K562 (cell line): ENCODE data around the gene MICOS13. TPM values are rescaled to one million over a fixed set of nuclear protein-coding genes. Genes with fewer than 3 reads are reported as not detected.
A peak's percentile ranks its signal among the peaks of the same experiment; 100 is the strongest.

ENCODE experiments used
- ATAC-seq: fragments of 200-7000 bp; cut with Tn5 transposase; 3 replicates; pipeline ENCODE4 v1.9.1; 2020; ENCODE audit warnings: moderate library complexity
- Bru-seq: library from RNA; stranded (reverse); fragments of 400-500 nt; gene quantifications from one replicate; lab custom pipeline; 2021; lab: Mats Ljungman, UMichigan
- BruChase-seq, 2 experiments: library from RNA; stranded (reverse); fragments of 400-500 nt; gene quantifications; one replicate each; lab custom pipeline; 2021; lab: Mats Ljungman, UMichigan
- BruUV-seq: library from RNA; stranded (reverse); fragments of 400-500 nt; replicated peaks from 2 replicates; lab custom pipeline; 2021; lab: Mats Ljungman, UMichigan
- CTCF ChIA-PET: fragments of 300-600 bp; formaldehyde crosslinking; extraction: SDS; loops from one replicate; lab custom pipeline; 2021; ENCODE audit warnings: low intra/inter-chr PET ratio; lab: Yijun Ruan, JAX
- POLR2A ChIA-PET: fragments of 300-600, 350-650 bp; sonication (Branson Sonifier 250); formaldehyde crosslinking; extraction: SDS; loops from one replicate; lab custom pipeline; 2021; ENCODE audit warnings: antibody characterized with exemption, inconsistent platforms; lab: Yijun Ruan, JAX
- DNase-seq, 4 experiments: peaks; one replicate each; pipeline versions ENCODE4 v3.0.0 to v3.0.0-alpha.2; 2011 to 2018; ENCODE audit warnings: low spot score in 3 of 4, mixed read lengths in 3 of 4; ENCODE audit errors: extremely low read depth in 1 of 4
- FAIRE-seq: peaks from 2 replicates; lab custom pipeline; 2011; peaks lifted over from hg19 to GRCh38; lab: Jason Lieb, UNC
- H2AFZ ChIP-seq: 2 replicates; pipeline ENCODE4 v1.6.0; 2011; ENCODE audit warnings: low read depth, low read length, control low read depth, inconsistent platforms
- H3K27ac ChIP-seq: fragments of 200-600 bp; 3 replicates; pipeline ENCODE4 v1.8.0; 2011; ENCODE audit warnings: low read depth, mild to moderate bottlenecking, control low read depth, inconsistent platforms, low read length, moderate library complexity, mixed read lengths; ENCODE audit errors: extremely low read depth
- H3K27me3 ChIP-seq, 2 experiments: fragments of 300-600 bp in 1 of 2; 2 replicates in 1 of 2; 3 replicates in 1 of 2; pipeline versions ENCODE4 v1.6.0 to v1.8.0; 2011; ENCODE audit warnings: inconsistent platforms in 2 of 2, low read length in 2 of 2, mild to moderate bottlenecking in 1 of 2, mixed read lengths in 1 of 2, moderate library complexity in 1 of 2; ENCODE audit not compliant: control insufficient read depth in 2 of 2, insufficient read depth in 2 of 2
- H3K36me3 ChIP-seq: fragments of 300-600 bp; 3 replicates; pipeline ENCODE4 v1.8.0; 2011; ENCODE audit warnings: mild to moderate bottlenecking, low read length, inconsistent platforms; ENCODE audit not compliant: control insufficient read depth, insufficient read depth
- H3K4me1 ChIP-seq, 2 experiments: fragments of 200-600 bp in 1 of 2; replicated peaks in 1 of 2; 2 replicates in 1 of 2; 3 replicates in 1 of 2; pipeline versions ENCODE4 v1.5.1 to v1.8.0; 2011; ENCODE audit warnings: inconsistent platforms in 2 of 2, low read length in 2 of 2, mild to moderate bottlenecking in 1 of 2, mixed read lengths in 1 of 2, moderate library complexity in 1 of 2; ENCODE audit not compliant: control insufficient read depth in 2 of 2, insufficient read depth in 2 of 2
- H3K4me2 ChIP-seq: 2 replicates; pipeline ENCODE4 v1.6.1; 2011; ENCODE audit warnings: low read length, control low read depth, inconsistent platforms, mixed read lengths; ENCODE audit not compliant: insufficient read depth
- H3K4me3 ChIP-seq: fragments of 200-600 bp; sonication (generic), shearing (Covaris generic); 2 replicates; pipeline ENCODE4 v1.5.1; 2016; ENCODE audit warnings: control low read depth, inconsistent platforms
- H3K79me2 ChIP-seq: fragments of 200-600 bp; 3 replicates; pipeline ENCODE4 v1.8.0; 2011; ENCODE audit warnings: low read length, inconsistent platforms; ENCODE audit not compliant: control insufficient read depth, insufficient read depth
- H3K9ac ChIP-seq, 2 experiments: 2 replicates each; pipeline versions ENCODE4 v1.6.0 to v1.6.1; 2011; ENCODE audit warnings: low read depth in 2 of 2, low read length in 2 of 2, control low read depth in 1 of 2, inconsistent platforms in 1 of 2, mild to moderate bottlenecking in 1 of 2, mixed read lengths in 1 of 2; ENCODE audit not compliant: insufficient read depth in 1 of 2
- H3K9me1 ChIP-seq: one replicate; pipeline ENCODE4 v1.6.0; 2011; ENCODE audit warnings: inconsistent platforms, mild to moderate bottlenecking, low read length, moderate library complexity; ENCODE audit not compliant: control insufficient read depth, insufficient read depth
- H3K9me3 ChIP-seq: replicated peaks from 2 replicates; pipeline ENCODE4 v1.5.1; 2011; ENCODE audit warnings: low read depth, low read length, inconsistent platforms; ENCODE audit not compliant: control insufficient read depth, insufficient read depth
- H4K20me1 ChIP-seq: replicated peaks from 2 replicates; pipeline ENCODE4 v1.6.1; 2011; ENCODE audit warnings: low read length, inconsistent platforms, mixed read lengths; ENCODE audit not compliant: control insufficient read depth, insufficient read depth
- CBX1 ChIP-seq: sonication (generic); IDR thresholded peaks from 2 replicates; pipeline ENCODE4 v1.6.1; 2016; ENCODE audit warnings: antibody characterized with exemption, low read depth, mild to moderate bottlenecking
- HDAC3 ChIP-seq: fragments of 450-650 bp; IDR thresholded peaks from 2 replicates; pipeline ENCODE4 v1.6.1; 2018; ENCODE audit warnings: borderline replicate concordance, mild to moderate bottlenecking, moderate library complexity; ENCODE audit not compliant: partially characterized antibody
- TBP ChIP-seq: optimal IDR thresholded peaks from 2 replicates; pipeline ENCODE3; 2011; ENCODE audit warnings: low read depth, low read length, improper control_type of control experiment
- ZNF511 ChIP-seq: sonication (generic); formaldehyde crosslinking; IDR thresholded peaks from 2 replicates; pipeline ENCODE4 v1.8.0; 2022; ENCODE audit warnings: mild to moderate bottlenecking, missing genetic modification reagents
- WGBS: fragments of 100-300 bp; shearing (Covaris generic); methylation state at CpG from one replicate; pipeline ENCODE4 v1.1.6; 2016; ENCODE audit warnings: low coverage, mixed read lengths; ENCODE audit not compliant: insufficient coverage; ENCODE audit errors: missing lambda C conversion rate; 5-methylcytosine and 5-hydroxymethylcytosine counted together
- in situ Hi-C: fragments of 300-500 bp; cut with MboI; formaldehyde crosslinking; loops from 4 replicates; pipeline ENCODE4 v1.15.0; 2018; ENCODE audit warnings: inconsistent platforms, mixed read lengths
- intact Hi-C: fragments of 100-400 bp; cut with micrococcal nuclease; formaldehyde crosslinking; loops from 2 replicates; pipeline ENCODE4 v1.14.2; 2022
- long read RNA-seq, 3 experiments: library from polyadenylated mRNA in 2 of 3; library from RNA in 1 of 3; unstranded in 2 of 3; stranded (forward) in 1 of 3; transcript quantifications; one replicate each; pipeline ENCODE4 v2.0.0, GENCODE V29; 2019 to 2022
- polyA minus RNA-seq, 3 experiments: library from RNA; depleted of rRNA, polyadenylated mRNA; stranded (reverse); fragments of >200 nt; gene quantifications; 2 replicates each; pipeline ENCODE4 v1.2.3, GENCODE V29; 2011
- polyA plus RNA-seq, 8 experiments: library from polyadenylated mRNA; depleted of rRNA in 4 of 8; stranded (reverse) in 5 of 8; unstranded in 3 of 8; fragments of >200 nt; fragmentation: Nextera tagmentation in 2 of 8; fragmentation: Illumina TruSeq in 1 of 8; extraction: Ambion mirVana in 2 of 8; extraction: Trizol in 1 of 8; gene quantifications; 2 replicates each; pipeline versions ENCODE4 v1.2.1 to v1.2.3, GENCODE V29; 2011 to 2014; ENCODE audit warnings: inconsistent platforms in 1 of 8, missing spikeins in 1 of 8
- total RNA-seq, 7 experiments: library from RNA; depleted of rRNA in 6 of 7; stranded (reverse); fragments of >200 nt in 6 of 7; fragmentation: Illumina TruSeq in 2 of 7; extraction: Trizol in 2 of 7; gene quantifications; 2 replicates each; pipeline versions ENCODE4 v1.2.1 to v1.2.3, GENCODE V29; 2011 to 2021; ENCODE audit warnings: low replicate concordance in 1 of 7

Gene MICOS13
- total RNA-seq (2011; cell fraction: chromatin; rRNA removed; ENCODE audit: low replicate concordance), result 10.1 and 39.6 TPM in 2 replicates
- 71.5 and 77.0 TPM in 2 replicates for total RNA-seq (2011; cell fraction: nucleolus; rRNA removed)
- total RNA-seq (2011; cell fraction: nucleoplasm; rRNA removed), result 30.0 and 32.6 TPM in 2 replicates
- total RNA-seq (2014; rRNA removed) (220 and 383 TPM in 2 replicates), total RNA-seq (2014; rRNA removed; fragmentation: Illumina TruSeq; extraction: Trizol) (19.1 and 24.6 TPM in 2 replicates), total RNA-seq (2015; rRNA removed; fragmentation: Illumina TruSeq; extraction: Trizol) (94.0 and 105 TPM in 2 replicates), total RNA-seq (2021) (95.4 and 113 TPM in 2 replicates), polyA plus RNA-seq (2011; rRNA removed) (32.1 and 42.6 TPM in 2 replicates), polyA plus RNA-seq (2014; fragmentation: Illumina TruSeq; extraction: Trizol) (41.2 and 69.4 TPM in 2 replicates), polyA plus RNA-seq (2014; fragmentation: Nextera tagmentation; extraction: Ambion mirVana) (10 to 100 TPM; 15.5 to 49.4 TPM), polyA plus RNA-seq (2014; rRNA removed) (124 and 202 TPM in 2 replicates), polyA minus RNA-seq (2011; rRNA and poly(A)+ RNA removed) (3.6 and 6.3 TPM in 2 replicates), Bru-seq, nascent RNA (percentile 82 among the genes with signal in this experiment), BruChase-seq, experiment 1, labeled RNA remaining after a 2-hour chase (percentile 71 among the genes with signal in this experiment), BruChase-seq, experiment 2, labeled RNA remaining after a 6-hour chase (percentile 73 among the genes with signal in this experiment)
- polyA plus RNA-seq (2011; cell fraction: cytosol; rRNA removed), result 60.9 and 173 TPM in 2 replicates
- 33.8 and 49.4 TPM in 2 replicates for polyA plus RNA-seq (2011; cell fraction: nucleus; rRNA removed)
- polyA plus RNA-seq (2012), result 68.5 and 125 TPM in 2 replicates
- 17.7 and 22.1 TPM in 2 replicates for polyA minus RNA-seq (2011; cell fraction: cytosol; rRNA and poly(A)+ RNA removed)
- polyA minus RNA-seq (2011; cell fraction: nucleus; rRNA and poly(A)+ RNA removed), result 17.0 and 19.5 TPM in 2 replicates
- long read RNA-seq, experiment 1, transcript C19orf70-204 (4 exons, 655 nt), result minor isoform, 15 of 257 reads
- long read RNA-seq, experiment 1, transcript C19orf70-201 (4 exons, 896 nt), result major isoform, 183 of 257 reads
- long read RNA-seq, experiment 1, partial matches to known transcripts, result 51 of 257 reads
- long read RNA-seq, experiment 1, other reads (novel, unspliced or antisense), result 8 of 257 reads
- long read RNA-seq, experiment 2, transcript C19orf70-201 (4 exons, 896 nt), result major isoform, 122 of 157 reads
- long read RNA-seq, experiment 2, transcript C19orf70-204 (4 exons, 655 nt), result minor isoform, 11 of 157 reads
- long read RNA-seq, experiment 2, partial matches to known transcripts, result 19 of 157 reads
- long read RNA-seq, experiment 2, other reads (novel, unspliced or antisense), result 5 of 157 reads
- long read RNA-seq, experiment 3, transcript C19orf70-201 (4 exons, 896 nt), result major isoform, 176 of 196 reads
- long read RNA-seq, experiment 3, transcript C19orf70-204 (4 exons, 655 nt), result minor isoform, 13 of 196 reads
- long read RNA-seq, experiment 3, partial matches to known transcripts, result 4 of 196 reads
- long read RNA-seq, experiment 3, other reads (novel, unspliced or antisense), result 3 of 196 reads

- Histone ChIP-seq H4K20me1 (peaks cover 6% of the 10 kb centered on the region; the same call in 1 of the 2 replicates), H3K4me2 (peak within 1 kb of the TSS; percentile 99), H3K36me3 (peaks cover 17% of the 10 kb centered on the region; the same call in 2 of the 3 replicates), H2AFZ (peak within 1 kb of the TSS; percentile 100), H3K27me3 (no peaks in the 10 kb centered on the region), H3K4me1 (peaks cover 23 to 71% of the 10 kb centered on the region in 2 experiments), H3K4me3 (peak within 1 kb of the TSS; percentile 94), H3K79me2 (peaks cover 12% of the 10 kb centered on the region), H3K9me1 (no peaks in the 10 kb centered on the region), H3K9me3 (no peaks in the 10 kb centered on the region), H3K27ac (peak within 1 kb of the TSS; percentile 86), H3K9ac (peak within 1 kb of the TSS; percentile 93 to 100)
- POLR2A ChIA-PET, result interaction anchor here (1.6 to 1.7 kb wide), 2 partner anchors 10 to 58 kb away, joined by 5 to 7 read pairs; partner anchors contain the start of genes SAFB and SAFB2
- peak; percentile 97 for ATAC-seq
- peak; percentile 92 to 99 (median 92) for DNase-seq
- in situ Hi-C loops (no loop called here), intact Hi-C loops (loop anchor here (10.0 kb wide), 1 partner anchor 56 kb away; the partner anchor contains the start of genes SAFB and SAFB2)
- peak; percentile 100 for FAIRE-seq
- 2% methylated on average over 77 of the region's 94 CpGs for WGBS
- BruUV-seq, result no TSS peak
- CTCF ChIA-PET, result interaction anchor here (0.6 kb wide), 1 partner anchor 11 kb away, joined by 6 read pairs; no protein-coding TSS in a partner anchor
- TF ChIP-seq HDAC3 (no peak), CBX1 (peak; percentile 46; the same call in 1 of the 2 replicates), TBP (peak; percentile 83), ZNF511 (peak; percentile 19; the same call in 1 of the 2 replicates)
Observed at GRCh38 chr19:5680437-5681368, at the start of gene MICOS13, which contains the start of gene HSD11B1L. MICOS13 (minus strand) TSS chr19:5680516; CDS start chr19:5680486, 30 bp downstream. HSD11B1L (plus strand) TSS chr19:5681027; CDS start chr19:5684833, 3,806 bp downstream.
